OCI-LY1 (cell line): ENCODE data around the gene ADAT3.

Experiments used
- H2AFZ ChIP-seq: fragments of 200-600 bp; sonication (generic), shearing (Covaris generic); 2 replicates; pipeline ENCODE4 v1.6.0; 2014; ENCODE audit warnings: antibody characterized with exemption, mild to moderate bottlenecking, low read length
- H3F3A ChIP-seq: fragments of 200-600 bp; sonication (generic), shearing (Covaris generic); 2 replicates; pipeline ENCODE4 v1.6.0; 2014; ENCODE audit warnings: mild to moderate bottlenecking, antibody characterized with exemption, low read length, moderate library complexity; ENCODE audit not compliant: insufficient read depth
- H3K27ac ChIP-seq: fragments of 200-600 bp; sonication (generic); 2 replicates; pipeline ENCODE4 v1.5.1; 2014; ENCODE audit warnings: low read length, mixed run types, mild to moderate bottlenecking, low read depth; ENCODE audit not compliant: poor library complexity, severe bottlenecking
- H3K27me3 ChIP-seq: fragments of 200-600 bp; sonication (generic); 2 replicates; pipeline ENCODE4 v1.6.0; 2014; ENCODE audit warnings: antibody characterized with exemption, mild to moderate bottlenecking, low read length, moderate library complexity; ENCODE audit not compliant: insufficient read depth
- H3K36me3 ChIP-seq: fragments of 200-600 bp; sonication (generic); 2 replicates; pipeline ENCODE4 v1.6.1; 2014; ENCODE audit warnings: mild to moderate bottlenecking, antibody characterized with exemption, low read length, moderate library complexity, mixed read lengths; ENCODE audit not compliant: insufficient read depth
- H3K4me1 ChIP-seq: fragments of 200-600 bp; sonication (generic); 2 replicates; pipeline ENCODE4 v1.5.1; 2014; ENCODE audit warnings: mild to moderate bottlenecking, low read length, moderate library complexity; ENCODE audit not compliant: insufficient read depth, severe bottlenecking
- H3K4me2 ChIP-seq: fragments of 200-600 bp; sonication (generic), shearing (Covaris generic); 2 replicates; pipeline ENCODE4 v1.6.1; 2014; ENCODE audit warnings: low read length
- H3K4me3 ChIP-seq: fragments of 200-600 bp; sonication (generic); 2 replicates; pipeline ENCODE4 v1.5.1; 2014; ENCODE audit warnings: low read length, low read depth, mild to moderate bottlenecking, mixed read lengths; ENCODE audit not compliant: poor library complexity, severe bottlenecking
- H3K79me2 ChIP-seq: fragments of 200-600 bp; shearing (Covaris generic); 2 replicates; pipeline ENCODE4 v1.6.1; 2016; ENCODE audit warnings: mixed run types, low read length, mixed read lengths; ENCODE audit not compliant: insufficient read depth
- H3K9ac ChIP-seq: fragments of 200-600 bp; sonication (generic), shearing (Covaris generic); 2 replicates; pipeline ENCODE4 v1.6.1; 2014; ENCODE audit warnings: mild to moderate bottlenecking, low read length, mixed read lengths
- H3K9me2 ChIP-seq: fragments of 200-600 bp; sonication (generic), shearing (Covaris generic); 2 replicates; pipeline ENCODE4 v1.6.1; 2014; ENCODE audit warnings: low read depth, mild to moderate bottlenecking, low read length, mixed read lengths
- H3K9me3 ChIP-seq: fragments of 200-600 bp; shearing (Covaris generic); 2 replicates; pipeline ENCODE4 v1.6.1; 2014; ENCODE audit warnings: low read length, mixed read lengths
- H4K20me1 ChIP-seq: fragments of 200-600 bp; sonication (generic), shearing (Covaris generic); 2 replicates; pipeline ENCODE4 v1.6.0; 2016; ENCODE audit warnings: mild to moderate bottlenecking, low read length; ENCODE audit not compliant: insufficient read depth
- CTCF ChIP-seq: fragments of 200-600 bp; sonication (generic), shearing (Covaris generic); IDR thresholded peaks from 2 replicates; pipeline ENCODE4 v1.5.1; 2017; ENCODE audit warnings: mild to moderate bottlenecking, antibody characterized with exemption, low read length, moderate library complexity, mixed read lengths
- EZH2 ChIP-seq: fragments of 200-600 bp; sonication (generic), shearing (Covaris generic); IDR thresholded peaks from 2 replicates; pipeline ENCODE4 v1.8.0; 2017; ENCODE audit warnings: borderline replicate concordance, mixed run types, mild to moderate bottlenecking, antibody characterized with exemption, low read length, moderate library complexity, mixed read lengths

ADAT3 gene

DNA sequence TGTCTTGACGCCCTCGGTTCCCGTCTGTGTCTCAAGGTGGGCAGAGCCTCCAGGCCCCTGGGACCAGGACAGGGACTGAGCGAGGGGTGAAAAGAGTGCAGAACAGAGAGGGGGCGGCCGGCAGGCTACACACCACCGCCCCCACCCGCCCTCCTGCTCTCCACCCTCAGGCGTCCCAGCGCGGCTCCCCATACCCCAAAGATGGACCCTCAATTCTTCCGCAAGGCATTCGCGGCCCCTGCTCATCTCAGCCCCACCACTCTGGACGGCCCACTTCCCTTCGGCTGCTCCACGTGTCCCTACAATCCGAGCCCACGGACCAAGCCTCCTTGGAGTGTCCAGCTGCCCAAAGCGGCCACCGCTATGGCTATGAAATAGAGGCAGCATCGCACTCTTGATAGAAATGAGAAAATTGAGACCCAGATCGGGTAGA, 43.6 kb upstream of the ADAT3 start:
- no peak overlapping the region for H2AFZ ChIP-seq
- peaks cover 6% of the 10 kb centered on the region; the same call in 1 of the 2 replicates for H3K27me3 ChIP-seq
- H3K9me3 ChIP-seq: no peaks in the 10 kb centered on the region
- H3K4me3 ChIP-seq: peak overlapping the region; percentile 69
- TF ChIP-seq EZH2: no peak
- TF ChIP-seq CTCF: no peak
- no peaks in the 10 kb centered on the region for H3F3A ChIP-seq
- H3K27ac ChIP-seq: no peak overlapping the region
- peaks cover 44% of the 10 kb centered on the region for H3K4me1 ChIP-seq
- H3K79me2 ChIP-seq: peaks cover 6% of the 10 kb centered on the region
- H3K4me2 ChIP-seq: peak overlapping the region; percentile 77
- H4K20me1 ChIP-seq: no peaks in the 10 kb centered on the region
- no peaks in the 10 kb centered on the region for H3K9me2 ChIP-seq
- H3K36me3 ChIP-seq: no peaks in the 10 kb centered on the region
- H3K9ac ChIP-seq: peak overlapping the region; percentile 57

DNA sequence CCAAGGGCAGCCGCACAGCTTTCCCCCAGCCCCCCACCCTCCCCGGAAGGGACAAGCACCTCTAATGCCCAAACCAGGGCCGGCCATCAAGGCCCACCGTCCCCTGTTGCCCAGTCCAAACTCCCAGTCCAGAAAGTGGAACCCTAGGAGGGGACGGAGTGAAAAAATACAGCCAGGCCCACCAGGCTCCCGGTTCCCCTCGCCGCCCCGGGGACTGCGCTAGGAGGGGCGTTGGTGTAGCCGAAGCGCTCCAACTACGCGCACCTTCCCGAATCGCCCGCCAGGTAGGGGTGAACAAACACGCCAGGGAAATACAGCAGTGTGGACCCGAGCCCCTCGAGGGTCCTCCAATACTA, 43.2 kb upstream of the ADAT3 start:
- H3K4me2 ChIP-seq: peak overlapping the region; percentile 77
- H3K9me2 ChIP-seq: no peaks in the 10 kb centered on the region
- no peaks in the 10 kb centered on the region for H3K9me3 ChIP-seq
- H3K4me3 ChIP-seq: peak overlapping the region; percentile 69
- peaks cover 6% of the 10 kb centered on the region; the same call in 1 of the 2 replicates for H3K27me3 ChIP-seq
- no peak for TF ChIP-seq EZH2
- TF ChIP-seq CTCF: no peak
- H3K27ac ChIP-seq: no peak overlapping the region
- no peaks in the 10 kb centered on the region for H4K20me1 ChIP-seq
- peaks cover 6% of the 10 kb centered on the region for H3K79me2 ChIP-seq
- H3K36me3 ChIP-seq: no peaks in the 10 kb centered on the region
- H3K4me1 ChIP-seq: peaks cover 40% of the 10 kb centered on the region
- H2AFZ ChIP-seq: no peak overlapping the region
- no peaks in the 10 kb centered on the region for H3F3A ChIP-seq
- peak overlapping the region; percentile 57 for H3K9ac ChIP-seq

- Histone ChIP-seq H3K27me3 (peaks cover 6% of the 10 kb centered on the region; the same call in 1 of the 2 replicates), H3K9me2 (no peaks in the 10 kb centered on the region), H3K9ac (peak overlapping the region; percentile 73), H3F3A (no peaks in the 10 kb centered on the region), H3K79me2 (peaks cover 6% of the 10 kb centered on the region), H4K20me1 (no peaks in the 10 kb centered on the region), H2AFZ (no peak overlapping the region), H3K27ac (no peak overlapping the region), H3K4me2 (peak overlapping the region; percentile 77), H3K9me3 (no peaks in the 10 kb centered on the region), H3K4me3 (peak overlapping the region; percentile 69), H3K4me1 (peaks cover 34% of the 10 kb centered on the region), H3K36me3 (no peaks in the 10 kb centered on the region)
- TF ChIP-seq CTCF (no peak), EZH2 (no peak)
Measured at GRCh38 chr19:1862424-1863327, 42.5 kb upstream of the ADAT3 start.
